NCI-H1417 treated with DMSO at 0.1 percent for 48 hours (cell line): Measurements from ENCODE around the gene EMC10.
A peak's percentile ranks its signal among the peaks of the same experiment; 100 is the strongest.

Experiments used
- DNase-seq: peaks from one replicate; lab custom pipeline; 2025; lab: John Stamatoyannopoulos, UW

The EMC10 gene

DNA sequence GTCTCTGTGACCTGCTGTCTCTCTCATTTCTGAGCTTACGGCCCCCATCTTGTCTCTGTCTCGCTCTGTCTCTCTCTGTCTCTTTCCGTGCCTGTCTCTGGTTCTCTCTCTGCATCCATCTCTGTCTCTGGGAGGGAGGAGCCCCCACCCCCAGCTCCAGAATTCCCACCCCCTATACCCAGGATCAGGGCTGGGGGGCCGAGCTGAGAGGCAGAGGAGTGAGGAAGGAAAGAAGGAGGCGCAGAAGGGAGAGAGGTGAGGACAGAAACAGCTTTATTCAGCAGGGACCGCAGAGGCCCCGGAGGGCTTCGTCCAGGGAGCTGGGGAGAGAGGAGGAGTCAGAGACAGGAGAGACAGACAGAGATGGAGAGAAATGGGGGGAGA is 20.7 kb downstream of the EMC10 start:
- no peak for DNase-seq

DNA sequence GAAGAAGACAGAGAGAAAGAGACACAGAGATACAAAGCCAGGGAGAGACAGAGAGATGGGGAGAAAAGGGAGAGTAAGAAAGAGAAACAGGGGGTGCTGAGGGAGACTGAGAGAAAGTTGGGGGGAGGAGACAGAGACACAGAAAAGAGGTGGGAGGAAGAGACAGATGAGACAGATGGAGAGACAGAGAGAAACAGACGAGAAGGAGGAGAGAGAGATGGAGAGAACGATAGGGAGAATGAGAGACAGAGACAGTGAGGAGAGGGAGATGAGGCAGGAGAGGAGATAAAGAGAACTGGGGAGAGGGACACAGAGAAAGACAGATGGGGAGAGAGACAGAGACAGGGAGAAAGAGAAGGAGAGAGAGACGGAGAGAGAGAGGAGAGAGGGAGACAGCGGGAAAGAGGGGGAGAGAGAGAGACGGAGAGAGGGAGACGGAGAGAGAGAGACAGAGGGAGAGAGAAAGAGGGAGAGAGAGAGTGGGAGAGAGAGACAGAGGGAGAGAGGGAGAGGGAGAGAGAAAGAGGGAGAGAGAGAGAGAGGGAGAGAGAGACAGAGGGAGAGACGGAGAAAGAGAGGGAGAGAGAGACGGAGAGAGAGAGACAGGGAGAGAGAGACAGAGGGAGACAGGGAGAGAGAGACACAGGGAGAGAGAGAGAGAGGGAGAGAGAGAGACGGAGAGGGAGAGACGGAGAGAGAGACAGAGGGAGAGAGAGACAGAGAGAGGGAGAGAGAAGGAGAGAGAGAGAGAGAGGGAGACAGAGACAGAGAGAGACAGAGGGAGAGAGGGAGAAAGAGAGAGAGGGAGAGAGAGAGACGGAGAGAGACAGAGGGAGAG is 22.1 kb downstream of the EMC10 start:
- no peak for DNase-seq

DNA sequence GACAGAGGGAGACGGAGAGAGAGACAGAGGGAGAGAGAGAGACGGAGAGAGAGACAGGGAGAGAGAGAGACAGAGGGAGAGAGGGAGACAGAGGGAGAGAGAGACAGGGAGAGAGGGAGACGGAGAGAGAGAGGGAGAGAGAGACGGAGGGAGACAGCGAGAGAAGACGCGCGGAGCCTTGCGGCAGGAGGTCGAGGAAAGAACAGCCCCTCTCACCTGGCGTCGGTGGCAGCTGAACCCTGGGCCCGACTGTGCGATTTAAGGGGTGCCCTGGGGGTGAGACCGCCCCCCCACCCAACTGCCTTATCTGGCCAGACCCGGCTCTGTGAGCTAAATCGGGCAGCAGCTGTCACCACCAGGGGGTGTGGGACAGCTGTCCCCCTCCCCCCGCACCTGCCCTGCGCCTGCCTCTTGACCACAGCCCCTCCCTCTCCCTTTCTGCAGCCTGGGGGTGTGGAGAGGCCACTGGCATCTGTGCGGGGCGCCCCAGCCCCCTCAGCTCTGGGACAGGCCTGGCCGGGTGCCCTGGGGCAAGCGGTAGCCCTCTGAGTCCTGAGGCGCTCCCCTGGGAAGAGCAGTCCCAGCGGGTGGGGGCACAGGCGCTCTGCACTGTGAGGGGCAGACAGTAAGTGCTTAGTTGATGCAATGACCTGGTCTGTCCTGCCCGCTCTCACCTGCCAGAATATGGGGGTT is 23.9 kb downstream of the EMC10 start:
- no peak for DNase-seq

DNA sequence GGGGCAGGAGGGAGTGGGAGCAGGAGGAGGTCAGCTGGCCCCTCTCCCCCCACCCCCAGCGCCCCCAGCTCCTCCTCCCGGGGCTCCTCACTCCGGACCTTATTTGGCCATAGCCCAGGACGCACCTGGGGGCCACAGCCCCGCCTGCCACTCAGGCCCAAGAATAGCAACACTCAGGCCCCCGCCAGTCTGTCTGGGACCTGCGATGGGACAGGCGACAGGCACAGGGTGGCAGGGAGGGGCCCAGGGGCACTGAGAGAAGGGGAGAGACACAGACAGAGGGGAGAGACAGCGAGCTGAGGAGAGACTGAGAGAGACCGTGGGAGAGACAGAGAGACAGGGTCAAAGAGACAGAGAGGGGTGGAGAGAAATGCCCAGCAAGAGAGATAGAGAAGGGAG is 24.4 kb downstream of the EMC10 start:
- no peak for DNase-seq

DNA sequence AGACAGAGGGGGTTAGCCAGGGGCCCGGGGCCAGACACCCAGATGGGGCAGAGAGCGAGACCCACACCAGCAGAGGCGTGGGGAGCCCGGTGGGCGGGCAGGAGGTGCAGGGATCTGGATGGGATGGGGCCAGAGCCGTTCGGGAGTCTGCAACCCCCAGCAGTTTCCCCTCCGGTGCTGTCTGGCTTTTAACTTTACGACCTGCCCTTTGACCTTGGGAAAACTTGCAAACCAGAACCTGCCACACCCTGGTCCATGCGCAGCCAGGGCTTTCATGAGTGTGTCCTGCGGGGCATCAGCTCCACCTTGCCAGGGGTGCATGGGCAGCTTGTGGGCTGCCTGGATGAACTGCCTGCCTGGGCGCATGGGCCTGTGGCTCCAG is 24.9 kb downstream of the EMC10 start:
- DNase-seq = no peak

DNA sequence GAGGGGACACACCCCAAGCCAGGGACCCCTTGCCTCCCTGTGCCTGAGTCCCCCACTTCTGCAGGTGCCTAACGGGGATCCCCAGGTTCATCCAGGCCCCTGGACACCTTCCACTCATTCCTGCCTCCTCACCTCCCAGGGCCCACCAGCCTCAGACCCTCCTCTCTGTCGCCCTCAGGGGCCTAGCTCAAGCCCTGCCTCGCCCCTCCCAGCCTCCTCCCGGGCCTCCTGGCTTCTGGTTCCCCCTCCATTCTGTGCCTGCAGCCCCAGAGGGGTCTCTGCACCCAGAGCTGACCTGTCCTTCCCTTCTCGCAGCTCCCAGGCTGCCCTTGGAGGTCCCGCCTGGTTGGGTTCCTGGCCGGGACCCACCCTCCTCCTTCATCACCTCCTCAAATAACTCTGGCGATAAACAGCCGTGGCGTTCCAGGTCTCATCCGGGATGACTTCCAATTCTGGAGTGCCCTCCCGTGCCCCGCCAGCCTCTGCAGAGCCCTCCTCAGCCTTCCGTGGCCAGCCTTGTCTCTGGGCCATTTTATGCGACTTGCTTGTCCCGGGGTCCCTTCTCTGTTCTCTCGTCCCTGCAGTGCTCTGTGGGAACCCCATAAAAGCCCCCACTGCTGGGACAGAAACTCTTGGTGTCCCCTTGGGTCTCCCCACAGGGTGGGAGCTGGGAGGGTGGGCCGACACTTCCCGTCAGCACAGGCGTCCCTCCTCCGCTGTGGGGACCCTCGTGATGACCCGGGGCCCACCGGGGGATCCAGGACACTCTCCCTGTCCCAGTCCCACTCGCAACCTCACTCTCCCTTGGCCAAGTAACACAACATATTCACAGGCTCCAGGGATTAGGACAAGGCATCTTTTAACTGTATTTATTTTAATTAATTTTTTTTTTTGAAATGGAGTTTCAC is 25.5 kb downstream of the EMC10 start:
- no peak for DNase-seq

DNA sequence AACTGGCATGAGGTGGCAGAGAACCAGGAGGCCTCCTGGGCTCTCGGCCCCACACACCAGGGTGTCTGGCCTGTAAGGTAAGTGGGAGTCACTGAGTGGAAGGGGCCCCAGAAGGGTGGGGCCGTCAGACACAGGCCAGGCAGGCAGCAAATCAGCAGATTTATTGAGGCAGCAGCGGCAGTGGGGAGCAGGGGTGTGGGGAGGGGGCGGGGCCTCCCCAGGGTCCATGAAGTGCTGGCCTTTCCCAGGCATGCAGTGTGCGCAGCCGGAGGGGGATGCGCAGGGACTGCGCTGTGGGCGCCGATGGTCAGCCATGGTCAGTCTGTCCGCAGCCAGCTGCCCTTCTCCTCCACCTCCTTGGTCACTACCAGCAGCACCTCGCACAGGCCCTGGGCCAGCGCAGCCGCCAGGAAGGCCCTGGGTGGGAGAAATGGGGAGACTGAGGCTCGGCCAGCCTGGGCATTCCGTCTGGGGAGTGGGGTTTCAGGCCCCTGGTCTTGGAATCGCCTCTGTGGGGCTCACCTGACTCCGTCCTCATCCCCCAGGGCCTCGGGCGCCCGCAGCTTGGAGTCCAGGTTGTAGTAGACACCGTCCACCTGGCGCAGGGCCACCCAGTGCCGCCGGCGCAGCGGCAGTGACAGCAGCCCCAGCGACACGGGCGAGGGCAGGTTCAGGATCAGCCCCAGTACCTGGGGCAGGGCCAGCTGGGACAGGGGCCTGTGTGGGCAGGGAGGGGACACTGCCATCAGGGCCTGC is 29.7 kb downstream of the EMC10 start:
- no peak for DNase-seq

DNA sequence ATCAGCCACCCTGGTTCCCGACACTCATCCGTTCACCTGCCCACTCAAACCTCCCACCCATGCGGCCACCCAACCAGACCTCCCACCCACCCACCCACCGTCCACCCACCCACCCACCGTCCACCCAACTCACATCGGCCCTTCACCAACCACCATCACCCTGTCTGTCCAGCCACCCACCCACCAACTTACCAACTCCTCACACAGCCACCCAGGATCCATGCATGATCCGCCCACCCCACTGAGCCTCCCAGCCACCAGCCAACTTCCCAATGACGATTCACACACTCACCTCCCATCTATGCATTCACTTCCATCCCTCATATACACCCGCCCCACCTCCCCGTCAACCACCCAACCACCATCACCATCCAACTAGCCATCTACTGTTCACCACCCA is 30.4 kb downstream of the EMC10 start:
- no peak for DNase-seq

DNA sequence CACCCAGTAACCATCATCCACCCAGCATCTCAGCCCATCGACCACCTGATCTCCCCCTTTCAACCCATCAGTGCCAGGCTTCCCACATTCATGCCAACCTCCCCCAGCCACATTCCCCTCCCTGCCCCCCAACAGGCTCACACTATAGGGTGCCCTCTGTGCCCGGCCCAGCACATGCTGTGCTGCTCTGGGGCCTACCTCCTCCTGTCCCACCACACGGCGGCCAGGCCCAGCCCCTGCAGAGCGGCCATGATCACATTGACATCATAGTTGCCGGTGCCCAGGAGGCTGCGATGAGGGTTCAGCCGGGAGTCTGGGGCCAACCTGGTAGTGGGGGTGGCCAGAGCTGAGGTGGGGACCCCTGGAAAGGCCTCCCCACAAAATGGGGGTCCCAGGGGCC is 31.1 kb downstream of the EMC10 start:
- no peak for DNase-seq

DNA sequence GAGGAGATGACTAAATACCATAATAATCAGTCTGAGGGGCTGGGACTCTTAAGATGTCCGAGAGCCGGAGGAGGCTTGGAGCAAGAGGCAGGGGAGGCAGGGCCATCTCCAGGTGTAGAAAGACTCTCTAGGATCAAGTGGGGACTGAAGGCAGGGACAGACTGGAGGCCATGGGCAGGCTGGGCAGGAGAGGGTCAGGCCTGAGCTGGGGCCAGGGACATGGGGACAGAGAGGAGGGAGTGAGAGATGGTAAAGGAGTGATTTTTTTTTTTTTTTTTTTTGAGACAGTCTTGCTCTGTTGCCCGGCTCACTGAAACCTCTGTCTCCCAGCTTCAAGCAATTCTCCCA is 32.5 kb downstream of the EMC10 start:
- DNase-seq = no peak

DNA sequence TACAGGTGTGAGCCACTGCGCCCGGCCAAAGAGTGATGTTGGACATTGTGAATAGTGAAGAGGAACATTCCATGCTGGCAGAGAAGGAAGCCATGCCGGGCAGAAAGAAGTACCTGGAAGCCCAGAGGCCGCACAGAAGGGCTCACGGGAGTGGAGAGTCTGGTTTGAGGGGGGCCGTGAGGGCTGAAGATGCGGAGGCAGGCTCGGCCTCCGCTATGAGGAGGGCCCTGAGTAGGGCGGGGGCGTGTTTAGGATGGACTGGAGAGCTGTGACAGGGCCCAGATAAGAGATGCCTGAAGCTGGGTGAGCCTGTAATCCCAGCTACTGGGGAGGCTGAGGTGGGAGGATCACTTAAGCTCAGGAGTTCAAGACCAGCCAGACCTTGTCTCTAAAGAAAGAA is 33.1 kb downstream of the EMC10 start:
- DNase-seq = no peak

DNA sequence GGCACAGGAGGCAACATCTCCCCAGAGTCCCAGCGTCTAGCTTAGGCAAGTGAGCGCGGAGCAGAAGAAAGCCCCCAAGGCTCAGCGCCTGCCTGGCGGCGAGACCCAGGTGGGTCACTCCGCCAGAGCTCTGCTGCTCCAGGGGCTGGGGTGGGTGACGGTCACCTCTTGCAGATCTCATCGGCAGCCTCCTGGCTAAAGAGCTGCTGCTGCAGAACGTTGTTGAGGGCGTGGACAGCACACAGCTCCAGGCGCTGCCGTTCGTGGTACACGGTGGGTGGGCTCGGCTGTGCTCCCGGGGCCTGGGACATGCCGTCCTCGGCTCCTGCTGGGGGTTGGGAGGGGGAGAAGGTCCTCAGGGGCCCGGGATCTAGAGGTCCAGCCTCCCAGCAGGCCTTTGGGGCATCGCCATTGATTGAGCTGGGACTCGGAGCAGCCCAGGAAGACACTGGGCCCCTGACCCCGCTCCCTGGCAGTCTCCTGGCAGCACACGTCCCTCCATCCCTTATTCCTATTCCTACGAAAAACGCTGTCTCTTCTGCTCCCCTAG is 33.9 kb downstream of the EMC10 start:
- no peak for DNase-seq

DNA sequence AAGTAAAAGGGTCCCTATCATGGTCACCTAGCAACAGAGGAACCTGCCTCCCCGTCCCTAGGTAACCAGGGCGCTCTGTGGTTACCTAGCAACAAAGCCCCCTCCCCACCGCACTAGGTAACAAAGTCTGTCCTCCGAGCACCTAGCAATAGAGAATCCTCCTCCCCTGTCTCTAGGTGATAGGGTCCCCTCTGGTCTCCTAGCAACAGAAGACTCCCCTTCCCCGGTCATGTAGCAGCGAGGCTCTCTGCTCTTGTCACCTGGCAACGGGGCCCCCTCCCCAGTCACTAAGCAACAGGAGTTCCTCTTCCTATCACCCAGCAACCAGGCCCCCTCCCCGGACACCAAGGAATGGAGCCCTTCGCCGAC is 34.4 kb downstream of the EMC10 start:
- peak; percentile 94 for DNase-seq

DNA sequence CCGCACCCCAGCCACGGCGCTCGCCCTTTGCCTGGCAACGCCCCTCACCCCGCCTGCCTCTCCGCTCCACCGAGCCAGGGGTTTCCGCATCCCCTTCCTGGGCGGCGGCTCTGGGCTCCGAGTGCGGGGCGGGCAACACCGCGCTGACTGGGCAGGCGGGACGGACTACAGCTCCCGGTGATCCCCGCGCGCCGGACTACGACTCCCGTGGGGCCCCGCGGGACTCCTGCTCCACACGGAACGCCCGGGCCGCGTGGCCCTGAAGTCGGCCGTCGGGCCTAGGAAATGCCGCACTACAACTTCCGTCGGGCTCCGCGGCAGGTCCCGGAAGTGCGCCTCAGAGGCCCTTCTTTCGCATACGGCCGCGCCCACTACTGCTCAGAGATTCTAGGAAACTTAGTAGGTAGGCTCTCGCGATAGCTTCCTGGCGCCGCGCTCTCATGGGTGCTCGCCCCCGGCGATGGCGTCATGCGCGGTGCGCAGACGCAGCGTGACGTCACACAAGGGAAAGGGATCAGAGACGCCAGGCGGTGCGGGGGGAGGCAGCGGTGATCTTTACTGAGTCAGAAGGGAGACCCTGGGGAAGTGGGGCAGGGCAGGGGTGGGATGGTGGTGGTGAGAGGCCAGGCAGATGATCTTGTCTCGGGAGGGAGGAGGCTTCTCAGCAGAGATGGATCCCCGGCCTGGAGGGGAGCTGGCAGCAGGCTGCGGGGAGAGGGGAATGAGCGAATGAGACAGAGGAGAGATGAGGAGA is 34.9 kb downstream of the EMC10 start, which contains the start of gene JOSD2:
JOSD2 (minus strand) TSS at position 123 of the 754 bp plus-strand sequence. CDS start 760 bp downstream, outside the sequence.
- peak; percentile 88 for DNase-seq

DNA sequence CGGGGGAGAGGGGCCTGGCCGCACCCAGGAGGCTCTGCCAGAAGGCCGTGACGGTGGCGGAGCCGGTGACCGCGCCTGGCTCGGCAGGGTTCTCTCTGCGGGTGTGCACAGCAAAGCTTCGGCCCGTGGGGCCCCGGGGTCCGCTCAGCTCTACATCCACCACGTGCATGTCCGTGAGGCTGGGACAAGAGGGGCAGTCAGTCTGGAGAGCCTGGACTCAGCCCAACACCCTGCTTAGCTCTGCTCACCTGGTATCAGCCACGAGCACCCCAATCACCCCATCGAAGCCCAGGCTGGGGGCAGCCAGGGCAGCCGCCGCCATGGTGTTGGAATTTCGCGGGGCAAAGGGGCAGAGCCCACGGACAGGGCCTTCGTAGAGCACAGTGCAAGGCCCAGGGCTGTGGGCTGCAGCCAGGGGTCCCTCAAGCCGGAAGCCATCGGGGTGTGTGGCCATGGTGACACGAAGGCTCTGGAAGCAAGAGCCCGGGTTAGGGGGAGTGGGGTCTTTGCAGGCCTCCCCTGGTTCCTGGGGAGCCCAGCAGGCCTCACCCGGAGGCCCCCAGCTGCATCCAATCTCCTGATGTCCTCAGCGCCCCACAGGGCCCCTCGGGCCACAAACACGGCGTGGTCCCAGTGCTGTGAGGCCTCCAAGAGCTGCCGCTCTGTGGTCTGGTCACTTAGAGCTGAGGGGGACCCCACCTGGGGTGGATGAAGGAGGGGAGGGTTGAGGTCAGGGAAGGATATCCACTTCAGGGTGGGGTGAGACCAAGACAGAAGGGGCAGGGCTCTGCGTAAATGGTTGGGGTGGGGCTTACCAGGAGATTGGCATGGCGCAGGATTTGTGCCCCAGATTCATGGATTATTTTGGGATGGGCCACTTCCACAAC is 36.0 kb downstream of the EMC10 start:
- no peak for DNase-seq

DNA sequence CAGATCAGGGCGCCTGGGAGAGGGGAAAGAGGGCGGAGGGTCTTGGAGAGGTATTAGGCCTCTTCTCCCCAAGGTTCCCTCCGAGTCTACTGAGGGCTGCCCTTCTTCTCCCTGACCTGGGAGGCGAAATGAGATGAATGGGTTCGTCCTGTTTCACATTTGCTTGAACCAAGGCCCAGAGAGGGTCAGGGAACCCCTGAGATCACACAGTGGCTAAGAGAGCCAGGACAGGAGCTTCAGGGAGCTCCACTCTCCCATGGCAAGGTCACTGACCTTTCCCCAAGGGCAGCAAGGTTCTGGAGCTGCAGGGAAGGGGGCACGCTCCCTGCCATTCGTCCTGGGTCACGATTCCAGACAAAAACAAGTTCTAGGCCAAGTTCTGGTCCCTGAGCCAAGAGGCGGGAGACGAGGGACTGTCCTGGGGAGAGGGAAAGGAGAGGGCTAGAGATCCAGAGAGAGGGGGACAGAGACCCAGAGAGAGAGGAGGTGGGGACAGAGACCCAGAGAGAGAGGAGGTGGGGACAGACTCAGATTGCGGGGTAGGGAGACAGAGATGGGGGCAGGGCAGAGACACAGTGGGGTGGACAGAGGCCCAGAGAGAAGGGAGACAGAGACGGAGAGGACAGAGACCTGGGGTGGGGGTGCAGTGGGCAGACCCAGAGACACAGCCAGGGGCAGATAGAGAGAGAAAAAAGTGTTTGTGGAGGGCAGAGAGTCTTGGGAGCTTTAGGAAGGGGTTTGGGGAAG is 36.9 kb downstream of the EMC10 start:
- DNase-seq = no peak

DNA sequence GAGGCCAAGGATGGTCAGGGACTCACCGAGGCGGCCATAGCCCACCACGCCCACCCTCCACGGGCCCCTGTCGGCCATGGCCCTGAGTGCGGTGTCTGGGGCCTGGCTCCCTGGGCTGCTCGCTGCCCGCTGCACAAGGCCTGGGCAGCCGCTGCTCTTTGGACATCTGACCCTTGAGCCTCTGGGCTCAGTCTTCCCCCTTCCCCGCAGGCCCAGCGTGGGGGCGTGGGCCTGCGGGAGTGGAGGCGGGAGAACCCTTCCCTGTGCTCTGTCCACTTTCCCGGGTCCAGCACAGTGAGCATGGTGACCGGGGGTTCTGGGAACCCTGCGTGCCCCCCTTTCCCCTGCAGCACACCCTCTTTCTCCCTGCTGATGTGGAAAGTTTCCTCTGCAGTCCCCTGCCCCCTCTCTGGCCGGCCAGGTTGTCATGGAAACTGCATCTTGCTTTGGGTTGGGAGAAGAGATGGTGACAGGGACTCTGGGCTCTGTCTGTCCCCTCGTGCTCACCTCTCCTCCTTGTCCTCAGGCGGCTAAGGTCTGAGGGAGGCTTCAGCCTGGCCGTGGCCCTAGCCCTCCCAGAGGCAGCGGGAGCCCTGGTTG is 37.5 kb downstream of the EMC10 start, which contains the start of gene ASPDH:
ASPDH (minus strand) TSS at position 168 of the 600 bp plus-strand sequence; CDS start at position 78, 90 bp downstream.
- DNase-seq = no peak

DNA sequence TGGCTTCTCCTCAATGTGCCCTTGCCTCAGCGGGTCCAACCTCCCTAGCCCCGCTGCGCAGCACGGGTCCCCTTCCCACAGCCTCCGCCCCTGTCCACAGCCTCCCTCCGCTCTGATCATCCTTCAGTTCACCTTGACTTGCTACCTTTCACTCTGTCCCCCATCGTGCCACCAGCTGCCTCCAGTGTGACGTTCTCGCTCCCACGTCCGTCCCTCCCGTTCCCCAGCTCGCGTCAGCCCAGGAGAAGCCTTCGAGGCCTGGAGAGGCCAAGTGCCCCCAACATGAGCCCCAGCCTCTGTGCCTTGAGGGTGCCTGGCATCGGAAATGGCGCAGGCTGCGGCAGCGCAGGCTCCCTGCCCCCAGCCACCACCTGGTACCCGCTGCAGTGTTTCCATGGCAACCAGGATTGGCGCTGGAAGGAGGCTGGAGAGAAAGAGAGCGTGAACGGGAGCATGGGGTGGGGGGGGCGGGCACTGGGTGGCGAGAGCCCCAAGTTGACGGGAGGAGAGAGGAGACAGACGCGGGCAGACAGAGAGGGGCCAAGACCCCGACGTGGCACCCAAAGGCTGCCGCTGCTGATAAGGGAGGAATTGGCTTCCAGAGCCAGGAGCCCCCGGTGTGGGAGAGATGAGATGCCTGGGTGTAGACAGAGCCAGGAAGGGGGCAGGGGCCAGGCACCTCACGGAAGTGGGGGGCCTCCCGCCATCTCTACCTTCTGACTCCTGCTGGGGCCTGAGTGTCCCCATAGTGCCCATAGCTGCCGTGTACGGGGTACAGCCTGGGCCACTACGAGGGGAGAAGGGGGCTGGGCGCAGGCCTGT is 38.2 kb downstream of the EMC10 start:
- DNase-seq = peak; percentile 59
